HG03469 (cell line): Measurements from ENCODE around the gene SNX14.
A peak's percentile ranks its signal among the peaks of the same experiment; 100 is the strongest.
"Not testable (repeated sequence)": the region's sequence is repeated elsewhere in the genome, so short reads cannot be mapped to it uniquely, and the experiment has no call there.

Experiments used
- ATAC-seq: cut with Tn5 transposase; IDR thresholded peaks from one replicate; pipeline ENCODE4 v1.9.1; 2021; ENCODE audit warnings: mild to moderate bottlenecking, moderate library complexity, moderate number of reproducible peaks; ENCODE audit not compliant: unreplicated experiment

SNX14 gene

DNA sequence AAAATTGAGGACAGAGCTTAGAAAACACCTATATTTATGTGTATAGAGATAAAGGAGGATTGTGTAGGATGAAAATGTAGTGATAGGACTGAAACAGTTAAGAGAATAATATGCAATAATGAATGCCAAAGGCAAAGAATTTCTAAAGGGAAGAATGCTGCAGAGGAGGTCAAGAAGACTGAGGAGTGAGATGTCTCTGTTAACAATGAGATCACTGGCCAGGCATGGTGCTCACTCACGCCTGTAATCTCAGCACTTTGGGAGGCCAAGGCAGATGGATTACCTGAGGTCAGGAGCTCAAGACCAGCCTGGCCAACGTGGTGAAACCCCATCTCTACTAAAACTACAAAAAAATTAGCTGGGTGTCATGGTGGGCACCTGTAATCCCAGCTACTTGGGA, 69.4 kb downstream of the SNX14 start:
- not testable (repeated sequence) for ATAC-seq

- ATAC-seq = no peak
Measured at GRCh38 chr6:85516168-85516567, 77.5 kb downstream of the SNX14 start.

DNA sequence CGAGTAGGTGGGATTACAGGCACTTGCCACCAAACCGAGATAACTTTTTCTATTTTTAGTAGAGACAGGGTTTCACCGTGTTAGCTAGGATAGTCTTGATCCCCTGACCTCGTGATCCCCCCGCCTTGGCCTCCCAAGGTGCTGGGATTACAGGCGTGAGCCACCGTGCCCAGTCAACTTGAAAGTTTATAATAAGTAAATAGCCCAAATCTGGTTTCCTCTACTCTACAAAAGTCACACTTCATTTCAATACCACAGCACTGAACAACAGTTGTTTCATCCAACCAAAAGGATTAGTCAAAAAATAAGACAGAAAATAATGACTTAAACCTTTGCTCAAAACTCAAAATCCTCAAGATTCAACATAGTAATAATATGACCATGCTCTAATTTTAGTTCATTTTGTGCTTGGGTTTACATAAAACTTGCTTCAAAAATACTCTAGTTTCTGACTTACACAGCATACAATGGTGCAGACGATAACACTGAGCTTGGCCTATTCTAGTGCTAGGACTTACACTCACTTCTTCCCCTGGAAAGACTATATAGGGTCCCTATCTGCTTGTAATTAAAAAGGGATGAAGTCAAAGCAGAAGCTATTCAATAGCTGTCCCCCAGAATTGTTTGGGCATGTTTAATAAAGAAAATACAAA, 87.1 kb downstream of the SNX14 start:
- no peak for ATAC-seq

DNA sequence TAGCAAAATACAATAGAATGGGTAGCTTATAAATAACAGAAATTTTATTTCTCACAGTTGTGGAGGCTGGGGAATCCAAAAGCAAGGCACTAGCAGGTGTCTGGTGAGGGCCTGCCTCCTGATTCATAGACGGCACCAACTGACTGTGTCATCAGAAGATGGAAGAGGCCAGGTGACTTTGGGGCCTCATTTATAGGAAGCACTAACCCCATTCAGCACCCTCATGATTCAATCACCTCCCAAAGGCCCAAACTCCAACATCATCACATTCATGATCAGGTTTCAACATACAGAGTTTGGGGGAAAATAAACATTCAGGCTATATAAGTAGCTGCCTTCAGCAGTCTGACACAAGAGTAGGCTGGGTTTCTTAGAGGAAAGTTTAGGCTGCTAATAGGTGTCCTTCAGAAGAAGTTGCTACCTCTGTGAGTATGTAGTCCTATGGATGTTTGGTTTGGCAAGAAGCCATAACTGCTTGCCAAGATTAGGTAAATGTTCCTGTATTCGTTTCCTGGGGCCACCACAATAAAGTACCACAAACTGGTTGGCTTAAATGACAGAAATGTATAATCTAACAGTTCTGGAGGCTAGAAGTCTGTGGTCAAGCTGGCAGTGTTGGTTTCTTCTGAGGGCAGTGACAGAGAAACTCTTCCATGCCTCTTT, 94.9 kb downstream of the SNX14 start:
- no peak for ATAC-seq

- no peak for ATAC-seq
Measured at GRCh38 chr6:85496856-85497255, 96.8 kb downstream of the SNX14 start.

DNA sequence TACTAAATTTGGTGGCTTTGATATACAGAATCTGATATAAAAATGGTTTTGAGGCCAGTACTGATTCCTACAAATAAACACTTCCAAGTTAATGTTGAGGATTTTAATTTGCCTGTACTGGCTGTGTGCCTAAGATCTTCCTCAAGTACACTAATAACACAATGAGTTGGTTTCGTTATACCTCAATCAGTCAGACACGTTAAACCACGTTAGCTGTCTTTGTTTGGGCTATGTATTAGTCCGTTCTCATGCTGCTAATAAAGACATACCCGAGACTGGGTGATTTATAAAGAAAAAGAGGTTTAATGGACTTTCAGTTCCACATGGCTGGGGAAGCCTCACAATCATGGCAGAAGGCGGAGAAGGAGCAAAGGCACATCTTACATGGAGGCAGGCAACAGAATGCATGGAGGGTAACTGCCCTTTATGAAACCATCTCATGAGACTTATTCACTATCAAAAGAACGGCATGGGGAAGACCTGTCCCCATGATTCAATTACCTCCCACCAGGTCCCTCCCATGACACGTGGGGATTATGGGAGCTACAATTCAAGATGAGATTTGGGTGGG, 97.6 kb downstream of the SNX14 start:
- ATAC-seq = no peak

DNA sequence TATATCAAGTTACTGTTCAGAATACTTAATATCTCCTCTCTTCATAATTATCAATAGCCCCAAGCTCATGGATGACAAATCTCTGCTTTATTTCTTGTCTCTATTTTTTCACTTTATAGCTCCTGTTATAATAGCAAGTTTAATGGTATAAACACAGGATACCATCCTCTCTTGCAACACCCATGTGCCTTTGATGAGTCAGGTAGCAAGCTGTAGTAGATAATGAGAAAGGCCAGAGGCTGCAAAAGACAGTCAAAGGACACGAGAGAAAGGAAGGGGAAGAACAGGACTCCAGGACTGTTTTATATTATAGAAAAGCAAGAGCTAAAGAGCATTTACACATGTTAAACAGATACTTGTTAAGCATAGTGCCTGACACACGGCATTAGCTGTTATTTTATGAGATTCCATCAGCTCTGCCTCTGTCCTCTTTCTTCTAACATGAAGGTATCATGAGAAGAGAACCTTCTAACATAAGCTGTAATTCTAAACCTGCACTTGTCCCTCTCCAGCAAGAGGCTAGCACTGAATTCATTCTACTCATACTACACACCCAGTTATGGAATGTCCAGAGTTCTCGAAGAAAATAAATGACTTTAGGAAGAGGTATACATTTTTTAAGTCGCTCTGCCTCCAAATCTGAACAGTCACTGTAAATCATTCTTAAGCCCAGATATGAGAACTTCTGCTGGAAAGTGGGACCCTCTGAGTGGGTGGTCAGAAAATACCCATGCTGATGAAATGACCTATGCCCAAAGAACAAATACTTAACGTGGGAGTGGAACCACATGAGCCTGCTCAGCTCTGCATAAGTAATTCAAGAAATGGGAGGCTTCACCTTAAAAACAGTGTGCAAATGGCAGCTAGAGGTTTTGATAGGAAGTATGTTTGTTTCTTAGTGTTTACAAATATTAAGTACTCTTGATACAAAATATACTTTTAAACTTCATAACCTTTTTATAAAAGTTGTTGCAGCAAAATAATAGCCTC, 98.8 kb downstream of the SNX14 start:
- no peak for ATAC-seq

- ATAC-seq = no peak
Measured at GRCh38 chr6:85493389-85493788, 100.3 kb downstream of the SNX14 start.

GRCh38 chr6:85490516-85491248, 103.0 kb downstream of the SNX14 start:
- ATAC-seq = no peak

- no peak for ATAC-seq
Measured at GRCh38 chr6:85484948-85485347, 108.7 kb downstream of the SNX14 start.

DNA sequence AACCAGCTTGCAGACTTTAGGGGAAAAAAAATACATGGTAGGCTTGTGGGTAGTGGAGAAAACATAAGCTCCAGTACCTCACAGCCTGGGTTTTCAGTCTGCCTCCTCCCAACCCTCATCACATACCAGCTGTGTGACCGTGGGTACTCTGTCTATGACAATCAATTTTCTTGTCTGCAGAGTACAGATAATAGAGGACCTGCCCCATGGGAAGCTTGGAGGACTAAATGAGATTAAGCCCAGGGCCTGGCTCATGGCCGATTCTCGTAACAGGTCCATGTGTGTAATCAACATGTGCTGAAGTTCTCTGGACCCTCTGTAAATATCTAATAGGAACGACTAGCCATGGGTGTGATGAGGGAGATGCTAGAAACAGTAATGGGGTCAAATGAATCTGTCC, 109.8 kb downstream of the SNX14 start:
- ATAC-seq = no peak

DNA sequence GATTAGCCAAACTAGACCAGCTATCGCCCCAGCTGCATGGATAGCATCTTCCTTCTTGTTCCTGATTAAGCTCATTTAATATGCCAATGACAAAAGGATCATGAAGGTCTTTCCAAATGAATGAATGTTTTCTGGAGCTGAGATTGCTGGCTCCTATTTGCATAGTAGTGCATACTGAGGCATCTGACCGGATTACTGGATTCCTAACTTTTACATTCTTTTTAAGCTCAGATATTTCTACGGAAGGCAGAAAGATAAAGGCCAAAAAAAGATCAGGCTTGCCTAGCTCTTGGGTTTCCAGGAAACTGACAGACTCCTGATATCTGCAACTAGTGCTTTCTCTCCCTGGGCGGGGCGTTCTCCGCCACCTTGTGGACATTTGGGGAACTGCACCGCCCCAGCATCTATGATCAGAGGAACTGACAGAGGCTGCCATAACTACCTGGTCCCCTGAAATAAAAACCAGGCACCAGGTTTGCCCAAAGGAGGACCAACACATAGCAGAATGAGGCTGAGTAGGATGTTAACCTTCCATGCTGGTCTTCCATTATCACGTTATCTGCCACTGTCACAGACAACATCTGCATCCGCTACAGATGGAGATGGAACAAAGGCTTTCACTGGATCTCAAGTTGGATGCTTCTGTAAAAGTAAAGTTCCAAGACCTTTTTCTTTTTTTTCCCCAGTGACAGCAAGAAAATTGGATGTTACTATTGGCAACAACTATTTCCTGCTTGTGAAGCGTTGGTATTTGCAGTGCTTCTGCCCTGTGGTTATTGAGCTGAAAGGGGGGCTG, 110.6 kb downstream of the SNX14 start:
- peak; percentile 91 for ATAC-seq

- ATAC-seq = no peak
Measured at GRCh38 chr6:85482206-85482904, 111.3 kb downstream of the SNX14 start.

GRCh38 chr6:85479208-85479607, 114.5 kb downstream of the SNX14 start:
- ATAC-seq = no peak

GRCh38 chr6:85476532-85476931, 117.1 kb downstream of the SNX14 start:
- no peak for ATAC-seq

DNA sequence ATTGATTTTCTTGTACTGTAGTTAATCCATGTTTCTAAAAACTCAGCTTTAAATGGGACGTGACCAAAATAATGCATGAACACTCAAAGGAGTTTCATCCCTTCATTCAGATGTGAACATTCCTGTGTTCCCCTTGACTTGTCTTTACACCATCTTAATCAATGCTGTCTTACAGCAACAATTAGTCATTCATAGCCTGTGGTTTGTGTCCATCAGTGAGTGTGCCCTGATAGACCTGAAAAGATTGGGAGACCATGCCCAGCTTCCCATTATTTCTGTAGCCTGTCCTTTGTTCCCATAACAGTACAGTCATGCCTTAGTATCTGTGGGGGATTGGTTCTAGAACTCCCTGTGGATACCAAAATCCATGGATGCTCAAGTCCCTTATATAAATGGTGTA, 119.9 kb downstream of the SNX14 start:
- no peak for ATAC-seq

- ATAC-seq = no peak
Measured at GRCh38 chr6:85472744-85473143, 120.9 kb downstream of the SNX14 start.

DNA sequence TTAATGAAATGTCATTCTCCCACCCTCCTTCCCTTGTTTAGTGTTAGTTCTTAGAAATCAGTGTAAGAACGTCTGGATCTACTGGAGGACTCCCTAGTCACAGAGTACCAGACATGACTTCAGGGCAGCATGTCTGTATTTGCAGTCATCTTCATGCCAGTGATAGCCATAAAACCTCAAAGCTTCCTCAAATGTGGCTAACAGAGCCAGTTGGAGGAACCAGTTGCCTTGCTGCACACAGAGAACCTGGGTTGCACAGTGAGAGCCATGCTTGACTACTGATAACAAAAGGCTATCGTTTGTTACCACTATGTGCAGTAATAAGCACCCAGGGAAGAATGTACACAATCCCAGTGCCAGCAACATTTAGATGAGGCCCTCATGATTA, 123.6 kb downstream of the SNX14 start:
- ATAC-seq = no peak
